HG02884 (cell line): Measurements from ENCODE around the gene PARP6.

Experiments
- ATAC-seq: cut with Tn5 transposase; IDR thresholded peaks from one replicate; pipeline ENCODE4 v1.9.1; 2021; ENCODE audit warnings: mild to moderate bottlenecking, moderate library complexity; ENCODE audit not compliant: unreplicated experiment

PARP6 gene

GRCh38 chr15:72272213-72272996 lies at the start of gene PARP6:
PARP6 (minus strand) TSS chr15:72272554; CDS start chr15:72267477, 5,077 bp downstream.
- peak; percentile 94 for ATAC-seq

GRCh38 chr15:72319985-72320671 lies 47.8 kb upstream of the PARP6 start, which contains the start of gene CELF6:
CELF6 (minus strand) TSS chr15:72320157; CDS start chr15:72319874, 283 bp downstream.
- ATAC-seq = no peak

- ATAC-seq = no peak
These were observed 47.1 kb upstream of the PARP6 start for GRCh38 chr15:72319360-72319984.

GRCh38 chr15:72318408-72318942 lies 46.1 kb upstream of the PARP6 start:
- no peak for ATAC-seq

- ATAC-seq = no peak
These were observed 43.5 kb upstream of the PARP6 start for GRCh38 chr15:72315706-72316370.

- no peak for ATAC-seq
These were observed 41.5 kb upstream of the PARP6 start for GRCh38 chr15:72313881-72314280.

GRCh38 chr15:72313448-72313840 lies 41.1 kb upstream of the PARP6 start:
- no peak for ATAC-seq

- ATAC-seq = no peak
These were observed 40.5 kb upstream of the PARP6 start for GRCh38 chr15:72312605-72313447.

- no peak for ATAC-seq
These were observed 34.7 kb upstream of the PARP6 start for GRCh38 chr15:72307026-72307425.

GRCh38 chr15:72306211-72306785 lies 33.9 kb upstream of the PARP6 start:
- no peak for ATAC-seq

- ATAC-seq = no peak
These were observed 32.2 kb upstream of the PARP6 start for GRCh38 chr15:72304596-72304995.

GRCh38 chr15:72302955-72303354 lies 30.6 kb upstream of the PARP6 start:
- ATAC-seq = no peak

- ATAC-seq = no peak
These were observed 17.4 kb upstream of the PARP6 start for GRCh38 chr15:72289597-72290325.

- ATAC-seq = no peak
These were observed 16.6 kb upstream of the PARP6 start for GRCh38 chr15:72288796-72289596.

GRCh38 chr15:72285927-72286516 lies 13.7 kb upstream of the PARP6 start:
- no peak for ATAC-seq

GRCh38 chr15:72285402-72285801 lies 13.0 kb upstream of the PARP6 start:
- no peak for ATAC-seq

GRCh38 chr15:72284781-72285180 lies 12.4 kb upstream of the PARP6 start:
- no peak for ATAC-seq

GRCh38 chr15:72281713-72282112 lies 9.4 kb upstream of the PARP6 start:
- ATAC-seq = no peak
